ENCODE results near the gene OR52B6.
"Not testable (repeated sequence)": the region's sequence is repeated elsewhere in the genome, so short reads cannot be mapped to it uniquely, and the experiment has no call there.

Gene OR52B6, protein sequence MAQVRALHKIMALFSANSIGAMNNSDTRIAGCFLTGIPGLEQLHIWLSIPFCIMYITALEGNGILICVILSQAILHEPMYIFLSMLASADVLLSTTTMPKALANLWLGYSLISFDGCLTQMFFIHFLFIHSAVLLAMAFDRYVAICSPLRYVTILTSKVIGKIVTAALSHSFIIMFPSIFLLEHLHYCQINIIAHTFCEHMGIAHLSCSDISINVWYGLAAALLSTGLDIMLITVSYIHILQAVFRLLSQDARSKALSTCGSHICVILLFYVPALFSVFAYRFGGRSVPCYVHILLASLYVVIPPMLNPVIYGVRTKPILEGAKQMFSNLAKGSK

DNA sequence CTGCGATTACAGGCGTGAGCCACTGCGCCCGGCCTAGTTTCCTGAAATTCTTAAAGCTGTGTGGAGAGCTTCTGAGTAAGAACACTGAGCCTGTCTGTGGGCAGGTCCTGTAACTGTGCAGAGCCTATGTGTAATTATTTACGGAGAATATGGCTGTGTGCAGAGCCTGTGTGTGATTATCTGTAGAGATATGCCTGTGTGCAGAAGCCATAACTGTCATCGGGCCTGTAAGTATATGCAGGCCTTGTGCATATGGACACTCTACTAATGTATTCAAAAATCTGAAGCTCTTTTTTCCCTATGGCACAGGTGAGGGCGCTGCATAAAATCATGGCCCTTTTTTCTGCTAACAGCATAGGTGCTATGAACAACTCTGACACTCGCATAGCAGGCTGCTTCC lies at the start of gene OR52B6:
Gene OR52B6 (plus strand): TSS at position 301 of the 400 bp plus-strand sequence. CDS start 0 bp downstream, at position 301.
- no peak for DNase-seq (ENCODE audit: low read depth in 1 of 2, low spot score in 1 of 2)

DNA sequence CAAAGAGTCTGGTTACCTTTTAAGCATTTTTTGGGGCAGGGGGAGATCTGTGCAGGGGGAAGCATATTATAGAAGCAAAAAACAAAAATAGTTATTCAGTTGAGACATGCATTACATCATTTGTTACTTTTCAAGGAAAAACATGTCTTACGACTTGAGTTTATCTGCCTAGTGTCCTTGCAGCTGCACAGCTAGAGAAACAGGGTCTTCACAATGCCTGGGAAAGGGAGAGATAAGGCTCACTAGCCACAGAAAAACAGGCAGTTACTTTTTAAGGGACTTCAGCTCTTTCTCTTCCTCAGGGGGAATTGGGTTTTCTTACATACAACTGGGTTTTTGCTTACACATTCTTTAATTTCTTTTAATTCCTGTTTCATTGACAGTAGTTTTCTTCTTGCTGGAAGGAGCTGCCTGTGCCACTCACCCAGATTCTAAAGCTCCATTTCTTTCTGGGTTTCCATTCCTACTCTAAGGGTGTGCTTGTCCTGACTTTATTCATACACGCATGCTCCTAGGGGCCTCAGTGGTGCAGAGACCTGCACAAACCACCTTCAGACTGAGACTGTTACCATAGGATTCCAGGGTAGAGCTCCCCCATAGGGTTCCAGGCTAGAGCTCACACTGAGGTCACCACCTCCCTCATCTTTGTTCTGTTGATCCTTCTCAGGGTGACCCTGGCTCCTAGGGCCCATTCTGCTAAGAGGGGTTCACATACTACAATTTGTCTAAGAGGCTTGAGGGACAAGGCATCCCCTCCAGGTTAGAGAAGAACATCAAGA lies 49.4 kb upstream of the OR52B6 start:
- no peak for DNase-seq (ENCODE audit: low read depth in 1 of 2, low spot score in 1 of 2)

GRCh38 chr11:5534046-5534445 lies 46.6 kb upstream of the OR52B6 start:
- DNase-seq (ENCODE audit: low read depth in 1 of 2, low spot score in 1 of 2): no peak

DNA sequence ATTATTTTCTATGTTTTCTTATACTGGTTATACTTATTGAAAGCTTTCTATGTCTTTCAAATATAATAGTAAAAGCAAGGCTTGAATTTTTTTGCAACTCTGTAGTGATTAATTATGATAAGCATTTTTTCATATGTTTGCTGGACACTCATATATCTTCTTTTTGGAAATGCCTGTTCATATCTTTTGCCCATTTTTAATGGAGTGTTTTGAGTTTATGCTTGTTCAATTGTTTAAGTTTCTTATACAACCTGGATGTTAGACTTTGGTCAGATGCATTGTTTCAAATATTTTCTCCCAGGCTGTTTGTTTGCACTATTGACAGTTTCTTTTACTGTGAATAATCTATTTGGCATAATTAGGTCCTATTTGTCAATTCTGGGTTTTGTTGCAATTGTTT lies 44.2 kb upstream of the OR52B6 start:
- DNase-seq (ENCODE audit: low read depth in 1 of 2, low spot score in 1 of 2): no peak

- no peak for DNase-seq (ENCODE audit: low read depth in 1 of 2, low spot score in 1 of 2)
These were observed 39.2 kb upstream of the OR52B6 start for GRCh38 chr11:5541427-5541826.

DNA sequence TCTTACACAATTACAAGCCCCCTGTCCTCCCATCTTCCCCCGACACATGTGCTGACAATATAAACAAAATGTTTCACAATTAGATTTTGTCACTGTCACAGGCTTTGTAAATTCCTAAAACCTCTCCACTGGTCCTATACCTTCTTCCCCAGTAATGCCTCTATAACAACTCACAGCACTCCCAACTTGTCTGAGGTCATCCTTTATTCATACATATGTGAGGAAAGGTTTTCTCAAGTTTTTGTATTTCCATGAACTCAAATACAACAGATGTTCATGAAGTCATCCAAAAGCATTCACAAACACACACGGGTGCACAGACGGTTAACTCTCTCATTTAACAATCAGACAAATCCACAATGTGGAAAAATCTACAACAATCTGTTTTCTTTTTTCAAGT lies 34.2 kb upstream of the OR52B6 start:
- DNase-seq (ENCODE audit: low read depth in 1 of 2, low spot score in 1 of 2): no peak

DNA sequence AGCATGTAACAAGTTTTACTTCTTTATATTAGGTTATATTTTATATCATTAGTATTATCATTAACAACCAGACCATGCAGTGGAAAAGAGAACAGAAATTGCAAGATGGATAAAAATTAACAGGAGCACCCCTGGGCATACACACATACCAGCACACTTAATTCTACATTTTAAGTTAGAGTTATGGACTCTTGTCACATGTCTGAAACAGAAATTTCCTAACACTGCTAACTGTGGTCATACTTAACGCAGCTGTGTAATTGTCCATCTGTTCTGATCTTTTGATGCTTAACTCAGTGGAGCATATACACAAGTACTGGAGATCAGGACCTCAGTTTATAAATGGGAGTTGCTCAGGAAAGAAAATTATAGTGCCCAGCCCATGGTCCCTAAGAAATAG lies 32.7 kb upstream of the OR52B6 start:
- DNase-seq (ENCODE audit: low read depth in 1 of 2, low spot score in 1 of 2): no peak

- DNase-seq (ENCODE audit: low read depth in 1 of 2, low spot score in 1 of 2): no peak
These were observed 32.2 kb upstream of the OR52B6 start, which contains the start of gene OR52H1 for GRCh38 chr11:5548440-5548839. OR52H1 (minus strand) TSS chr11:5548540; CDS start chr11:5545505, 3,035 bp downstream.

DNA sequence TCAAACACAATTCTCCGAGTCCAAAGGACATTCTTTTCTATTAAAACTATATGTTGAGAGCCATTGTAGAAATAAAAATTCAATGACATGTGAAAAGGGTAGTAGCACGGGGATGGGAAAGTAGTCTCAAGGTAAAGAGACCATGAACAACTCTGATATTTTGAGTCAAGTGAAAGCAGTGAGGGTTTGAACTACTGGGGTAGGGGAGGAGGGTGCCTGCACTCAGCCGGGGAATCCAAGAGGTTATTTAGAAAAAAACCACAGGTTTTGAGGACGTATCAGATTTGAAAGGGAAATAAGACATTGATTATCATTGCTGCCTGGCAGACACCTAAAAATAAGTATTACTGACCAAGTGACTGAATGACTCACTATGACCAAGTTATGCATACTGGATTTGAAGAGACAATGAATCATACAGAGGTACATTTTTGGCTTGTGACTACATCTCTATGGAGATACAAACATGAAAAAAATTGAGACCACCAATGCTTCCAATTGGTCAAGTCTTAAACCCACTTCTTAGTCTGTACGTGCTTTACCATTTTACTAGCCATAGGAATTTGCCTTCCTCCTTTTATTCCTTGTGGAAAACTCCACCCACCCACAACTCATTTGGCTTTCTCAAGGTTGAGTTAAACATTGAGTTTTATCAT lies 30.1 kb upstream of the OR52B6 start:
- no peak for DNase-seq (ENCODE audit: low read depth in 1 of 2, low spot score in 1 of 2)

DNA sequence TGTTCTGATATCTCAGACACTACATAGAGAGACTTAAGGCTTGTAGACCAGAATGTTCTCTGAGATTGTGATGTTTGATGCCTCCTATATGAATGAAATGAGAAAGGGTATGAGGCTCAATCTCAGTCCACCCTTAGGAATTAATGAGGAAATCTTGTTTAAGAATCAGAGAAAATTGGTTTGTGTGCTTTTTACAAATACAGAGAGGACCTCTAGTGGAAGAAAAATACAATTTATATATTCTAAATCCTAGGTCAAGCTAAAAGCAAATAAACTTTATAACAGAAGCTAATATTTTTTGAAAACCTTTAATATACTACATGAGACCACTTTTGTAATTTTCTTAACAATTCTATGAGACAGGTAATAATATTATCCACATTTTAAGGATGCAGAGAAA lies 27.3 kb upstream of the OR52B6 start:
- DNase-seq (ENCODE audit: low read depth in 1 of 2, low spot score in 1 of 2): no peak

- DNase-seq (ENCODE audit: low read depth in 1 of 2, low spot score in 1 of 2): no peak
These were observed 24.0 kb upstream of the OR52B6 start for GRCh38 chr11:5556596-5557188.

DNA sequence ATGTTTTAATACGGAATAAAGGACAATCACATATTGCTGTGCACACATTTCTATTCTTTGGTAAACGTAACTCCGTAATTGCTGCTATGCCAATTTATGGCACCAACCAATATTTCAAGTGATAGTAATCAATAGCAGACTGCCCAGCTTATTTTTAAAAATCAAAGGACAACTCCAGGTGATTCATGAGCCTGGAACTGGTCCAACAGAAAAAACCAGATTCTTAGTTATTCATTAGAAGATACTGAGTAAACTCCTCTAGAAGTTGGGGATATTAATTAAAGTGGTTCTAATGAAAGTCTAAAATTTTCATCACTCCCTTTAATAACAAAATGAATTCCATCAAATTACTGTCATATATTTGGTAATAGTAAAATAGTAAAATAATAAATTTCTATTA lies 22.9 kb upstream of the OR52B6 start:
- no peak for DNase-seq (ENCODE audit: low read depth in 1 of 2, low spot score in 1 of 2)

- no peak for DNase-seq (ENCODE audit: low read depth in 1 of 2, low spot score in 1 of 2)
These were observed 16.2 kb upstream of the OR52B6 start for GRCh38 chr11:5564259-5565019.

DNA sequence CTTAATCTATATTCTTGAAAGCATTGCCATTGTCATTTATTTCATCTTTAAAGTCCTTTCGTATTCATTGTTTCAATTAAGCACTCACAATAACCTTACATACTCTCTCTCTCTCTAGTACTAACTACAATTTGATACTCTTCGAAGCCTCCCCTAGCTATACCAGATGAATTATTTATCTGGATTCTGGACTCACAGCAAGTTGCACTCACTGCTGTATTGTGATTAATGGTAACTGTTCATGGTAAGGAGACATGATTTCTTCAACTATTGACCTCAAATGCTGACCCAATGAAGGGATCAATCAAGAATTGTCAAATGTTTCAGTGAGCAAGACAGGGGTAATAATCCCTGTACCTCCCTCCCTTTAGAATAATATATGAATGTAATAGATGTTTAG lies 6.0 kb upstream of the OR52B6 start:
- DNase-seq (ENCODE audit: low read depth in 1 of 2, low spot score in 1 of 2): no peak

GRCh38 chr11:5575152-5575551 lies 5.5 kb upstream of the OR52B6 start:
- no peak for DNase-seq (ENCODE audit: low read depth in 1 of 2, low spot score in 1 of 2)

DNA sequence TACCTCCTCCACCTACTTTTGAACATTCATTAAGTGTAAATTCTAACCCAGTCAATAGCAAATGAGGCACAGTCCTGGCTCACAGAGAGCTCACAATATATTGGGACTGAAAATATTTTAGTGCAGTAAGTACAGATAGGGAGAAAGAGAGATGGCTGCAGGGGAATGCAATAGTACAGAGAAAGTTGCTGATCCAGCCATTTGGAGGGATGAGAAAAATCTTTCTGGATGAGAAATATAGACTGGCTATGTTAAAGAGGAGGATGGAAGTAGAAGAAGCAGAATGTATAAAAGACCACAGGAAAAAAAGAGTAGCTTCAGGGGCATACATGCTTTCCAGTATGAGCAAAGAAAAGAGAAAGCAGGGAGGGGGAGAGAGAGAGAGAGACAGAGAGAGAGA lies 3.6 kb upstream of the OR52B6 start:
- no peak for DNase-seq (ENCODE audit: low read depth in 1 of 2, low spot score in 1 of 2)

DNA sequence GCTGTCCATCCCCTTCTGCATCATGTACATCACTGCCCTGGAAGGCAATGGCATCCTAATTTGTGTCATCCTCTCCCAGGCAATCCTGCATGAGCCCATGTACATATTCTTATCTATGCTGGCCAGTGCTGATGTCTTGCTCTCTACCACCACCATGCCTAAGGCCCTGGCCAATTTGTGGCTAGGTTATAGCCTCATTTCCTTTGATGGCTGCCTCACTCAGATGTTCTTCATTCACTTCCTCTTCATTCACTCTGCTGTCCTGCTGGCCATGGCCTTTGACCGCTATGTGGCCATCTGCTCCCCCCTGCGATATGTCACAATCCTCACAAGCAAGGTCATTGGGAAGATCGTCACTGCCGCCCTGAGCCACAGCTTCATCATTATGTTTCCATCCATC lies 337 bp downstream of the OR52B6 start:
- no peak for DNase-seq (ENCODE audit: low read depth in 1 of 2, low spot score in 1 of 2)

GRCh38 chr11:5584458-5584857 lies 3.8 kb downstream of the OR52B6 start:
- not testable (repeated sequence) for DNase-seq (ENCODE audit: low read depth in 1 of 2, low spot score in 1 of 2)

GRCh38 chr11:5589906-5590305 lies 9.2 kb downstream of the OR52B6 start:
- DNase-seq (ENCODE audit: low read depth in 1 of 2, low spot score in 1 of 2): not testable (repeated sequence)

- no peak for DNase-seq (ENCODE audit: low read depth in 1 of 2, low spot score in 1 of 2)
These were observed 10.9 kb downstream of the OR52B6 start for GRCh38 chr11:5591613-5592012.

DNA sequence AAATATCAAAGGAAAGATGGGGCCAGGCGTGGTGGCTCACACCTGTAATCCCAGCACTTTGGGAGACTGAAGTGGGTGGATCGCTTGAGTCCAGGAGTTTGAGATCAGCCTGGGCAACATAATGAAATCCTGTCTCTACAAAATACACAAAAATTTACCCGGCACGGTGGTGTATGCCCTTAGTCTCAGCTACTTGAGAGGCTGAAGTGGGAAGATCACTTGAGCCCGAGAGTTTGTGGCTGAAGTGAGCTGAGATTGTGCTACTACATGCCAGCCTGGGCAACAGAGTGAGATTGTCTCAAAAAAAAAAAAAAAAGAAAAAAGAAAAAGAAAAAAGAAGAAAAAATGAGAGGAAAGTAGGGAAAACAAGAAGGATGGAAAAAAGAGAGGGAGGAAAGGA lies 11.9 kb downstream of the OR52B6 start:
- no peak for DNase-seq (ENCODE audit: low read depth in 1 of 2, low spot score in 1 of 2)
